Islet of Langerhans (tissue), 1 donor: ENCODE results near the gene KHK.

Experiments
- FAIRE-seq: peaks from one replicate; lab custom pipeline; 2011; peaks lifted over from hg19 to GRCh38; lab: Jason Lieb, UNC

The KHK gene

DNA sequence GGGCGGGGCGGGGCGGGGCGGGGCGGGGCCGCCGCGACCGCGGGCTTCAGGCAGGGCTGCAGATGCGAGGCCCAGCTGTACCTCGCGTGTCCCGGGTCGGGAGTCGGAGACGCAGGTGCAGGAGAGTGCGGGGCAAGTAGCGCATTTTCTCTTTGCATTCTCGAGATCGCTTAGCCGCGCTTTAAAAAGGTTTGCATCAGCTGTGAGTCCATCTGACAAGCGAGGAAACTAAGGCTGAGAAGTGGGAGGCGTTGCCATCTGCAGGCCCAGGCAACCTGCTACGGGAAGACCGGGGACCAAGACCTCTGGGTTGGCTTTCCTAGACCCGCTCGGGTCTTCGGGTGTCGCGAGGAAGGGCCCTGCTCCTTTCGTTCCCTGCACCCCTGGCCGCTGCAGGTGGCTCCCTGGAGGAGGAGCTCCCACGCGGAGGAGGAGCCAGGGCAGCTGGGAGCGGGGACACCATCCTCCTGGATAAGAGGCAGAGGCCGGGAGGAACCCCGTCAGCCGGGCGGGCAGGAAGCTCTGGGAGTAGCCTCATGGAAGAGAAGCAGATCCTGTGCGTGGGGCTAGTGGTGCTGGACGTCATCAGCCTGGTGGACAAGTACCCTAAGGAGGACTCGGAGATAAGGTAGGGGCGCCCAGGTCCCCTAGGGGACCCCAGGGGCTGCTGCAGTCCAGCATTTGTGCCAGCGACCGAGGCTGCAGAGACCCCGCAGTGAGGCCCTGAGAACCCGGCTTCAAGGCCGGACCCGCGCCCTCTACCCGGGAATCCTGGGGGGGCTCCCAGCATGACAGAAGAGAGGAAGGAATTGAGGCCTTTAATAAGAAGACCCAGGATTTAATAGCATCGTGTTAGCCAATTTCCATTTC, at the start of gene KHK:
KHK (plus strand) TSS at position 49 of the 870 bp plus-strand sequence; CDS start at position 537, 488 bp downstream.
- no peak for FAIRE-seq

DNA sequence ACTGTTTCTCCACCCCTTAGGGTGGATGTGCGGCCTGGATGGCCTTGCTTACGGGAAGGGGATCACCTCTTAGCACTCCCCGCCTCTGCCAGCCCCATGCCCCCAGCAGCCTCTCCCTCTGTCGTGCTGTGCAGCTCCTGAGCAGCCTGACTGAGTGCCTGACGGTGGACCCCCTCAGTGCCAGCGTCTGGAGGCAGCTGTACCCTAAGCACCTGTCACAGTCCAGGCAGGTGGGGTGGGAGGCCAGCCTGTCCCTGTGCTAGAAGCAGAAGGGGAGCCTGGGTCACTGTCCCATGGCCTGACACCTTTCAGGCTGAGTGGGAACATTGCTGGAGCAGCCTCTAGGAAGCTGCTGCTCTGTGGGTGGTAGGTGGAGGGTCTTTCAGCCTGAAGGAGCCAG, 48.6 kb upstream of the KHK start:
- no peak for FAIRE-seq

DNA sequence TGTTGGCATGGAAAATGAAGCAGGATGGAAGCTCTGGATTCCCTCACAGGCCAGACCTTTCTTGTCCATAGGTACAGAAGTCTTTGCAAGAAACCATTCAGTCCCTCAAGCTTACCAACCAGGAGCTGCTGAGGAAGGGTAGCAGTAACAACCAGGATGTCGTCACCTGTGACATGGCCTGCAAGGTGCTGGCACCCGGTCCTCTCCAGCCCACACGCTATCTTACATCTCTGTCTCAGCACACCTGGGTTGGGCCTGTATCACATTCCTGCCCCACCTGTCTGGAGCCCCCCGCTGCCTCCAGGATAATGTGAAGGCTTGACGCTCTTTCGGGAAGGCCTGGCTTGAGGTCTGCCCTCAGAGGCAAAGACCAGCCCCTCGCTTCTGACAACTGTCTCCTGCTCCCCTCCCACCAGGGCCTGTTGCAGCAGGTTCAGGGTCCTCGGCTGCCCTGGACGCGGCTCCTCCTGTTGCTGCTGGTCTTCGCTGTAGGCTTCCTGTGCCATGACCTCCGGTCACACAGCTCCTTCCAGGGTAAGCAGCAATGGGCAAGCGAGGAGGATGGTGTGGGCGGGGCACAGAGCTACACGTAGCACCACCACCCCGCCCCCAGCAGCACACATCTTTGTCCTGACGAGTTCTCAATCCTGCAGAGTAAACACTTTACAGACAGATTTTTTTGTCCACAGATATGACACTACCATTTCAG, 47.8 kb upstream of the KHK start:
- FAIRE-seq = no peak

DNA sequence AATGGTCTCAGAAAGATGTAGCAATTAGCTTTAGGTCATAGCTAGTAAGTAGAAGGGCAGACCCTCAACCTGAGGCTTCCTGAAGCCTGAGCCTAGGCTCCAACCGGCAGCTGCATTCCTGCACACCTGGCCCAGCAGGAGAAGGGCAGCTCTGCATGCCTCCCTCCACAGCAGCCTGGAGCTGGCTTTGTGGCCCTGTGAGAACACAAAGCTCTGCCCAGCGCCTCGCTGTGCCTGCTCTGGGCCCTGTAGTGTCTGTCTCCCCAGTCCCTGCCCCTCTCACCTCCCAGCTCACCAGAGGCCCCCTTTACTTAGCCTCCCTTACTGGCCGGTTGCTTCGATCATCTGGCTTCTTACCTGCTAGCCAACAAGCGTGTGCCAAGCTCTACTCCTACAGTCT, 47.1 kb upstream of the KHK start:
- no peak for FAIRE-seq

DNA sequence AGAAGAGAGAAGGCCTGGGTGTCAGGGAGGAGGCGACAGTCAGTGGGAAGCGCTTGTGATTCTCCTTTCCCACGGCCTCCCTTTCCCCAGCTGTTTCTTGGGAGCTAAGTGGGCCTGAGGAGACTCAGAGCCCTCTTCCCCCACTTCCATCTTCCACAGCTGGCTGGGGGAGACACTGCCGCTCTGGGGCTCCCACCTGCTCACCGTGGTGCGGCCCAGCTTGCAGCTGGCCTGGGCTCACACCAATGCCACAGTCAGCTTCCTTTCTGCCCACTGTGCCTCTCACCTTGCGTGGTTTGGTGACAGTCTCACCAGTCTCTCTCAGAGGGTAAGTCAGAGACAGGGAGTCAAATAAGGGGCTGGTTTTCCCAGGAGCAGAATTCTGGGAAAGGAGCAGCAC, 46.7 kb upstream of the KHK start:
- no peak for FAIRE-seq

DNA sequence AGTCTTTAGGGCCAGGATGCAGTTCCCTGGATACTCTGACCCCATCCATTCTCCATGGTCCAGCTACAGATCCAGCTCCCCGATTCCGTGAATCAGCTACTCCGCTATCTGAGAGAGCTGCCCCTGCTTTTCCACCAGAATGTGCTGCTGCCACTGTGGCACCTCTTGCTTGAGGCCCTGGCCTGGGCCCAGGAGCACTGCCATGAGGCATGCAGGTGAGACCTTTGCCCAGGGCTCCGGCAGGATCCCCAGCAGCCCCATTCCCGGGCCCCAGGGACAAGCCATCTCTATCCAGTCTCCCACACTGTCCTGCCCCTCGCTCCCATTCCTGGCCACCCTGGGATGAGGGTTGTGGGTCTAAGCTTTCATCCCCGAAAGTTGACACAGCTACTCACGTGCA, 46.3 kb upstream of the KHK start:
- no peak for FAIRE-seq

DNA sequence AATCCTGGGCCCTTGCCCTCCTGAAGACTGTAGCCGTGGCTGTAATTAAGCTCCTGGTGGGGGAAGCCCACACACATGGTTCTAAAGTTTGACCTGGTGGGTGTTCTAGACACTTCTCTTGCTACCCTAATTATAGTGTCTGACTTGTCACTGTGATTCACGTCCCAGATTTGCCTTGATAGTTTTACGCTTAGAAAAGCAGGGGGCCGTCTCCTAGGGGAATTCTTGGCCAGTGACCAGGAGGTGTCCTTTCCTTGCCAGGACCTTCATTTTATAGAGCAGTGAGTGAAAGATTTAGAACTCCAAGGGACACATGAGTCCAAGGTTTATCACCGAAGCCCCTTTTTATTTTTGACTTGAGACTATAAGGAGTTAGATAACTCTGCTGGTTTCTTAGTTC, 44.8 kb upstream of the KHK start:
- no peak for FAIRE-seq

DNA sequence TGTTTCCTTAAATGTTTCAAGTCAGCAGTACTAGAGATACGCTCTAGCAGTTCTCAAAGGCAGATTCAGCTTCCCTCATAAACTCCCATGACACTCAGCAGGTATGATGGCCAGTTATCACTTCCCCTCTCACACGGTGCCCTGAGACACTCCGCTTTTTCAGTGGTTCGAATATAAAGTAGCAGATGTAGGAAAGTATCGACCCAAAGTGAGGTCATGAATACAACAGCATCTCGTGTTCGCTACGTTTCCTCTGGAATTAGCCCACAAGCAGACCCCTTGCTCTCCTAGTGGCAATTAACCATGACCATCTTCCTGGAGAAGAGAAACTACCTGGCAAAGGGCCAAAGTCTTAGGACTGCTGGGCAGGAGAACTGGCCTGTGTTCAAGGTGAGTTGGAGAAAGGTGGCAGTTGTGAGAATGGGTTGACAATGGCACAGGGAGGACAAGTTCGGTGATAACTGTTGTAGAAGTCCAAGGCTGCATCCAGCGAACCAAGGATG, 44.4 kb upstream of the KHK start:
- FAIRE-seq = no peak

DNA sequence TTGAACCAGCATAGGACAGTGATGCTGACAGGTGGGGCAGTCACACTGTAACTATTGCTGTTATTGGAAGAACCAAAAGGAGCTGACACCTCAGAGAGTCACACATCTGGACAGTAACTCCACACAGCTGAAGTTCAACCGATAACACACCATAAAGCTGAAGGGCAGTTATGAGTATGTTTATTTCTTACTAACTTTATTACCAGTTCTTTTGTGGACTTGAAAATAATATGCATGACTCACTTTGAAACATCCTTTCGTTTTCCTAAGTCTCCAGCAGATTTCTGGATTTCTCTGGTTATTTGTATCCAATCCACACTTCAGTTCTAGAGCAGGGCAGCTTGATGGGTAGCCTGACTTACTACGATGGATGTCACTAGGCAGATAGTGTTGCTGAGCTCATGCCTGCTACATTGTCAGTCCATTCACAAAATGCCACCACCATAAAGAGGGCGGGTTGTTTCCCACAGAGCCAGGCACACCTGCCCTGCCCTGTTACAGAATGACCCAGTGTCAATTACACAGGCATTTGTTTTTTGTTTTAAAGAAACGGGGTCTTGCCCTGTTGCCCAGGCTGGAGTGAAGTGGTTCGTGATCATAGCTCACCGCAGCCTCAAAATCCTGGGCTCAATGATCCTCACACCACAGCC, 43.5 kb upstream of the KHK start:
- FAIRE-seq = no peak

DNA sequence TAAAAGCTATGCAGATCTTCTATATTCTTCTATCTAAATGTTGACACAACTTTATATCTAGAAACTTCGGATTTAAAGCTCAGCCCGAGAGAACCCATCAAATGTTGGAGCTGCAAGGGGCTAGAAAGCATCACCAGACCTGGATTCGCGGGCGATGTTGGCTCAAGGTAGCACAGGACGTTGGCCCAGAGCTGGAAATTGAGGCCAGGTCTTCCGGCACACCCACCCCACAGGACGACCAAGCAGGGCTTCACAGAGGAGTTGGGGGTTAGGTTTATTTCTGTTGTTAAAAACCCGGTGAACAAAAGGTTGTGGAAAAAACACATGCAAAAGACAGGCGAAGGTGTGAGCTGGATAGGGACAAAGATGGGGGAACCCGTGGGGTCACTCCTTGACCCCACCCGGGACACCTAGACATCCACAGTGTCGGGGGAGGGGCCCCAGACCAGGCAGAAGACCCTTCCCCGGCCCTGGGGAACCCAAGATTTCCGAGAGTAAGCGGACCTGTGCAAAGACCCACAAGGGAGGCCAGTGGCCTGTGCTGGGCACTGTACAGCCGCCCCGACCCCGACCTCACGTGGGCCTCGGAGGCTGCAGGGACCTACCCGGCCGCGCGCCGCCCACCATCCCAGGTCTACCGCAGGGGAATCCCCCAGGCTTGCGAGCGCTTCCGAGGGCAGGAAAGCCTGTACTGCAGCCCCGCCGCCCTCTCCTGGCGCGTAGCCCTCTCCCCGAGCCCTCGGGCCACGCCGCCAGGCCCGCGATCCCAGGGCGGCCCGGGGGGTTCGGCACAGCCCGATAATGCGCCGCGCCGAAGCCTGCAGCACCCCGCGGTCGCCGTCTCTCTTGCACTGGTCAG, 36.9 kb upstream of the KHK start:
- FAIRE-seq = no peak

DNA sequence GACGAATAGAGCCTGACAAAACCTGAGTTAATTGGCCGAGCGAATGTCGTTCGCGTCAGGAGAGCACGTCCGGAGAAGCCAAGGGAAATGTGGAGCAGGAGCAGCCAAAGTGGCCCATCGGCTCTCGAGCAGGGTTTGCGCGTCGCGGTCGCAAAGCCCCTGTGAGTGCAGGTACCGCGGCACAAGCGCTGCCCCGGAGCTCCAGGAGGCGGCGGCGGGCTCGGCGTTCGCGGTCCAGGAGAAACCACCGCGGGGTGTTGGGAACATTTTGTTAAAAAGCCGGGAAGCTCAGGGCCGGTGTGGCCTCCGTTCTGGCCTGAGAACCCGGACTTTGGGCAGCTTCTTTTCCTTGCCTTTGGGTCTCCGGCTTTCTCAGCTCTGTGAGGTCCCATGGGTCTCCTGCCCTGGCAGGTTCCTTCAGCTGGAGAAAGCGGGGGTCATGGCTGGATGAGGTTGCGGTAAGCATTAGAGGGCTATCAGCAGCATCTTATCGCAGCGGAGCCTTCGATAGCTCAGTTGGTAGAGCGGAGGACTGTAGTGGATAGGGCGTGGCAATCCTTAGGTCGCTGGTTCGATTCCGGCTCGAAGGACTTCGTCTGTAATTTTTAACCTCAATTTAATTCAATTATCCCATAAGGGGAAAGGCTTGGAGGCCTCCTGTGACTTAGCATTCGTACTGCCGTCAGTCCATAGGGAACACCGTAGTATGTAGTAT, 36.1 kb upstream of the KHK start:
- FAIRE-seq = peak; percentile 71

DNA sequence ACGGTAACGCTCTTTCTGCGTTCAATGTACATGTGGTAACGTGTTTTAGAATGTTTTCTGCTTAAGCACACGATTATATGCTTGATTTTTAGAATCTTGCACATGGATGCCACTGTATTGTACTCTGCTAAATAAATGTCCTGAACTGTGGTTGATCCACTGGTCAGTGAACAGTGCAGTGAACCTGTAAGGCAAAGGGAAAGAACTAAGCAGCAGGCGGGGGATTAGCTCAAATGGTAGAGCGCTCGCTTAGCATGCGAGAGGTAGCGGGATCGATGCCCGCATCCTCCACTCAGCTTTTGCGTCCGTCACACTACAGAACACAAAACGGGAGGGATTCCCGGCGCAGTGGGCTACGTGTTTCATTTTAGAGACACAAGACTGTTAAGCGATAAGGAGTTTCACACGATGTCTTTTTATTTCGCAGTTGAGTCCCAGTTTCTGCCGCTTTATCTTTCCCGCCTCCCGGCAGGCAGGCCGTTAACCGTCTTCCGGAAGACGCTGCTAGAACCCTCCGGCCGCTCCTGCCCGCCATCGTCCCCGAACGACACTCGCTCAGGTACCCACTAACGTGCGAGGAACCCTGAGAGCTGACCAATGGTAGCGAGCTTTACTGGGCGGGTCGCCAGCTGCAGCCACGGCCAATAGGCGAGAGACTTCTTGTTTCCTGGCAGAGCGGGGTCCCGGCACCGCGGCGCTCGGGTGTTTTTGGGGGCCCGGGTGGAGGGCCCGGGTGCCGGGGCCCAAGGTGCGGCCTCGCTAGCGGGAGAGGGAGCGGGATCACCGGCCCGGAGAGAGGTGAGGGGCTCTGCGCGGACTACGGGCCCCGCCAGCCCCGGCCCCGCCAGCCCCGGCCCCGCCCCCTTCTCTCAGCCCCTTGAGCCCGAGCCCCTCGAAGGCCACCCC, 35.3 kb upstream of the KHK start, which contains the start of gene AGBL5:
AGBL5 (plus strand) TSS at position 673 of the 906 bp plus-strand sequence. CDS start 1,291 bp downstream, outside the sequence.
- peak; percentile 55 for FAIRE-seq

DNA sequence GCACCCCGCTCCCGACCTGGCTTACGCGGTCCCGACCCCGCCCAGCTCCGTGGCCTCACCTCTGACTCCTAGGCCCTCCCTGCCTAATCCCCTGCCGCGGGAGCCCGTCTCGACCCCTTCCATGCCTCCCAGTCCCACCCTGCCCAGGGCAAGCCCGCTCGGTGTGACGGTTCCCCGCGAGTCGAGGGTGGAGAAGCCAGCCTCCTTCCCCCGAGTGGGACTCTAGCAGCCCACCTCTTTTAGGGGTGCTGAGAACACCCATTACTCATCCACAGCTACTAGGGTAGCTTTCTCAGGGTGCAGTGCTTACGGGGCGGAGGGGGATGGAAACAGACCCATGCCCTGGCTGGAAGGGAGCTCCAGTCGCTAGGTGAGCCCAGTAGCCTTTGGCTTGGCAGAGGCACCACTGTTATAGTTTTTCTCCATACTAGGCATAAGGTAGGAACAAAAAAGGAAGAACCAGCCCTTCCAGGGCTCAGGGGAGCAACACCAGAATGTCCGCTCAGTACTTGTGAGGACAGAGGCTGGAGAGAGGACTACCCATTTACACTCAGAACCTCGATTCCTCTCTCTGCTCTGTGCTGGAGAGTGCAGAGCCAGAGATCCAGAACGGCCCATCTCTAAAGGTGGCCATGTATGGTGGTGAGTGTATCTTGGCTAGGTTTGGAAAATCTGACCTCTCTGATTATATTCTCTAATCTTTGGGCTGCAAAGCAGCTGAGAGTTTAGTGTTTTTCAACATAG, 34.5 kb upstream of the KHK start:
- FAIRE-seq = no peak

DNA sequence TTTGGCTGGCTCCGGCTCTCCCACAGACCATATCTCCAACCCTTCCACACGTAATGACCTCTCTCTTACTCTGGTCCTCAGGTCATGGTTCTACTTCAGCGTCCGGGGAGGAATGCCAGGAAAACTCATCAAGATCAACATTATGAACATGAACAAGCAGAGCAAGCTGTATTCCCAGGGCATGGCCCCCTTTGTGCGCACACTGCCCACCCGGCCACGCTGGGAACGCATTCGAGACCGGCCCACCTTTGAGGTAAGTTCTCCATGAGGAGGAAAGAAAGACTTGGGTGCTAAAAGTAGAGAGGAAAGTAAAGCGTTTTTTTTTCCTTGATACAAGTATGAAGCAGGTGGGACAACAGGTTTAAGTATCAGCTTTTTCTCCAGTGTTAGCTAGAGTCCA, 33.3 kb upstream of the KHK start:
- FAIRE-seq = no peak

DNA sequence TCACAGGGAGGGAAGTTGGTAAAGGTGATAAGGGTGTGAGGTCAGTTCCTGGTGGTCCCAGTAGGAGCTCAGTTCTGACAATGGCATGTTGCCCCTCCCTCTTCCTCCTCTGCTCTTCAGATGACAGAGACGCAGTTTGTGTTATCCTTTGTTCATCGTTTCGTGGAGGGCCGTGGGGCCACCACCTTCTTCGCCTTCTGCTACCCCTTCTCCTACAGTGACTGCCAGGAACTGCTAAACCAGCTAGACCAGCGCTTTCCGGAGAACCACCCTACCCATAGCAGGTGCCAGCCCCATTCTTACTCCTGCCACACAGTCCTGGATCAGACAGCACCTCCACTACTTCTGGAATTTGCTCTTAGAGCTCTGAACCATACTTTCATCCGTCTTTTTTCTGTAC, 32.8 kb upstream of the KHK start:
- no peak for FAIRE-seq

DNA sequence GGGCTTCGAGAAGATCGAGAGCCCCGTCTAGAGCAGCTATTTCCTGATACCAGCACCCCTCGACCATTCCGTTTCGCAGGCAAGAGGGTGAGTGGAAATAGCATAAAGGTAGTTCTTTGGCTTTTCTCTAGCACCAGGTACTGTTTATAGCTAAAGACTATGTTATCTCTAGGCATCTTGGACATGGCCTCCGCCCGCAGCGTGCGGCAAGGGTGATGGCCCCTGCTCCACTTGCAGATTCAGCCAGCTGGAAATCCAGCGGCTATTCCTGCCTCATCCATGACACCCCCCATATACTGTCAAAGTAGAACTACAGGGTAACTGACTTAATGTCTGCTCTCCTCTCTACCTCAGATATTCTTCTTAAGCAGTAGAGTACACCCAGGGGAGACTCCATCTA, 31.9 kb upstream of the KHK start:
- FAIRE-seq = no peak

DNA sequence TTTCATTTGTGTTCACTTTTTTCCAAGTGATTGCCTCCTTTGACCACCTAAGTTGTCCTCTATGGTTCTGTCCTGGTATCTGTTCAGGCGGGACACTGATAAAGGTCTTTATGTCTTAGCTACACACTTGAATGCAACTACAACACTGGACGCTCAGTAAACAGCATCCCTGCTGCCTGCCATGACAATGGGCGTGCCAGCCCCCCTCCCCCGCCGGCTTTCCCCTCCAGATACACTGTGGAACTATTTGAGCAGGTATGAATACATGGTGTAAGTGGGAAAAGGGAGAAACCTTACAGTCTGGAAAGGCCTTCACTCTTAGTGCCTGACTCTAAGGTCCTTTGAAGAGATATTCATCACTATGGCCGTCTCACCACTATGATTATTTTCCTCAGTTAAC, 29.4 kb upstream of the KHK start:
- no peak for FAIRE-seq

DNA sequence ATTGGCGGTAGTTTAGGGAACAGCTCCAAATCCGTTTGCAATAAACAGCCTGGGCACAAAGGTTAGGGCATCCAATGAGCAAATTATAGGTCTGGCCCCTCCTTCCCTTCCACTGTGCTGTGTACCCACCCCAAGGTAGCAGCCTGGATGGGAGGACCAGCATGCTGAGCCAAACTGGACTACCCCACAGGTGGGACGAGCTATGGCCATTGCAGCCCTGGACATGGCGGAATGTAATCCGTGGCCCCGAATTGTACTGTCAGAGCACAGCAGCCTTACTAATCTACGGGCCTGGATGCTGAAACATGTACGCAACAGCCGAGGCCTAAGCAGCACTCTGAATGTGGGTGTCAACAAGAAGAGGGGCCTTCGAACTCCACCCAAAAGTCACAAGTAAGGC, 28.4 kb upstream of the KHK start:
- FAIRE-seq = no peak

DNA sequence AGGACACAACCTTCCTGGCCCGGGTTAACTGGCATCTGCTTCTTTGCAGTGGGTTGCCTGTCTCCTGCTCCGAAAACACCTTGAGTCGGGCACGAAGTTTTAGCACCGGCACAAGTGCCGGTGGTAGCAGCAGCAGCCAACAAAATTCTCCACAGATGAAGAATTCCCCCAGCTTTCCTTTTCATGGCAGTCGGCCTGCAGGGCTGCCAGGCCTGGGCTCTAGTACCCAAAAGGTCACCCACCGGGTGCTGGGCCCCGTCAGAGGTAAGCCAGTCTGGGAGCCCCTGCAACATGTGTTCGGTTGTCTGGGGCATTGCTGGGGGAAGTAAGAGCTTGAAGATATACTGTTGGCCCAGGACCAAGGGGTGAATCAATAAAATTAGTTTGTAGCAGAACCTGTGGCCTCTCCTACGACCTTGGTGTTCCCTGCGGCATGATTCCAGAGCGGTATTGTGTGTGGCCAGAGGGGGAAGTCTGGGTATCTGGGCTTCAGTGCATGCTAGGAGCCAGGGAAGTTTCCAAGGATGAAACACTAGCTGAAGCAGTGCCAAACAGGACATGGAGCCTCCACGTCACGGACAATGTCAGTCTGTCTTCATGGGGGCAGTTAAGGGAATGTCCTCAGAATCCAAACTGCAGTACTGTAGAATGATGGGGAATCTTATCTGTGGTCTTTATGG, 27.3 kb upstream of the KHK start:
- no peak for FAIRE-seq
